ENCODE results near the gene KPNA4. TPM values are rescaled to one million over a fixed set of nuclear protein-coding genes. Genes with fewer than 3 reads are reported as not detected.
"Not testable (repeated sequence)": the region's sequence is repeated elsewhere in the genome, so short reads cannot be mapped to it uniquely, and the experiment has no call there.

KPNA4 gene
- total RNA-seq, result 10 to 100 TPM; 39.8 to 45.0 TPM
- 10 to 100 TPM; 57.7 to 82.5 TPM for polyA plus RNA-seq (ENCODE audit: insufficient read length in 2 of 2)
- long read RNA-seq, donor 1, full-length matches to known transcripts, result 12 of 72 reads
- long read RNA-seq, donor 1, partial matches to known transcripts, result 60 of 72 reads
- long read RNA-seq, donor 1, other reads (novel, unspliced or antisense), result 0 of 72 reads
- long read RNA-seq, donor 2, full-length matches to known transcripts, result 4 of 9 reads
- long read RNA-seq, donor 2, partial matches to known transcripts, result 5 of 9 reads
- long read RNA-seq, donor 2, other reads (novel, unspliced or antisense), result 0 of 9 reads
- long read RNA-seq, donor 3, full-length matches to known transcripts, result 2 of 8 reads
- long read RNA-seq, donor 3, partial matches to known transcripts, result 6 of 8 reads
- long read RNA-seq, donor 3, other reads (novel, unspliced or antisense), result 0 of 8 reads
- long read RNA-seq, donor 4, full-length matches to known transcripts, result 3 of 3 reads
- long read RNA-seq, donor 4, partial matches to known transcripts, result 0 of 3 reads
- long read RNA-seq, donor 4, other reads (novel, unspliced or antisense), result 0 of 3 reads

GRCh38 chr3:160565442-160566403 lies at the start of gene KPNA4:
KPNA4 (minus strand) TSS chr3:160565571; CDS start chr3:160565282, 289 bp downstream.
- Histone ChIP-seq H3K4me3 (ENCODE audit: low read depth, low read length) (peak within 1 kb of the TSS; percentile 97), H3K27me3 (ENCODE audit: control insufficient read depth, insufficient read depth, low read length) (no peaks in the 10 kb centered on the region), H3K9me3 (ENCODE audit: control insufficient read depth, insufficient read depth, low read length) (no peaks in the 10 kb centered on the region), H3K36me3 (ENCODE audit: control insufficient read depth, insufficient read depth, low read length) (peaks cover 10% of the 10 kb centered on the region), H3K27ac (ENCODE audit: low read depth, low read length) (peak within 1 kb of the TSS; percentile 98), H3K4me1 (ENCODE audit: control insufficient read depth, insufficient read depth, low read length) (no peaks in the 10 kb centered on the region)
- DNase-seq (ENCODE audit: low read depth in 4 of 6, low spot score in 6 of 6), result peak; percentile 90 to 99 (median 96)
- WGBS (ENCODE audit: insufficient coverage), result 0% methylated on average over 66 of the region's 71 CpGs

GRCh38 chr3:160613661-160614060 lies 48.3 kb upstream of the KPNA4 start:
- H3K36me3 ChIP-seq (ENCODE audit: control insufficient read depth, insufficient read depth, low read length), result no peaks in the 10 kb centered on the region
- no peak overlapping the region for H3K27ac ChIP-seq (ENCODE audit: low read depth, low read length)
- H3K27me3 ChIP-seq (ENCODE audit: control insufficient read depth, insufficient read depth, low read length), result no peaks in the 10 kb centered on the region
- 95% methylated on average over 1 of the region's 1 CpG for WGBS (ENCODE audit: insufficient coverage)
- H3K4me3 ChIP-seq (ENCODE audit: low read depth, low read length), result no peak overlapping the region
- H3K4me1 ChIP-seq (ENCODE audit: control insufficient read depth, insufficient read depth, low read length), result no peaks in the 10 kb centered on the region
- no peak for DNase-seq (ENCODE audit: low read depth in 4 of 6, low spot score in 6 of 6)
- H3K9me3 ChIP-seq (ENCODE audit: control insufficient read depth, insufficient read depth, low read length), result no peaks in the 10 kb centered on the region

- H3K4me1 ChIP-seq (ENCODE audit: control insufficient read depth, insufficient read depth, low read length), result no peaks in the 10 kb centered on the region
- H3K27me3 ChIP-seq (ENCODE audit: control insufficient read depth, insufficient read depth, low read length), result no peaks in the 10 kb centered on the region
- H3K27ac ChIP-seq (ENCODE audit: low read depth, low read length), result no peak overlapping the region
- no peak overlapping the region for H3K4me3 ChIP-seq (ENCODE audit: low read depth, low read length)
- peak in 1 of 6 donors; percentile 27 for DNase-seq (ENCODE audit: low read depth in 4 of 6, low spot score in 6 of 6)
- H3K9me3 ChIP-seq (ENCODE audit: control insufficient read depth, insufficient read depth, low read length), result no peaks in the 10 kb centered on the region
- 56% methylated on average over 2 of the region's 3 CpGs for WGBS (ENCODE audit: insufficient coverage)
- H3K36me3 ChIP-seq (ENCODE audit: control insufficient read depth, insufficient read depth, low read length), result no peaks in the 10 kb centered on the region
These were observed 47.2 kb upstream of the KPNA4 start for GRCh38 chr3:160612386-160613075.

GRCh38 chr3:160611141-160611540 lies 45.8 kb upstream of the KPNA4 start:
- no peaks in the 10 kb centered on the region for H3K27me3 ChIP-seq (ENCODE audit: control insufficient read depth, insufficient read depth, low read length)
- WGBS (ENCODE audit: insufficient coverage), result 100% methylated on average over 2 of the region's 3 CpGs
- H3K4me3 ChIP-seq (ENCODE audit: low read depth, low read length), result no peak overlapping the region
- H3K36me3 ChIP-seq (ENCODE audit: control insufficient read depth, insufficient read depth, low read length), result no peaks in the 10 kb centered on the region
- no peaks in the 10 kb centered on the region for H3K9me3 ChIP-seq (ENCODE audit: control insufficient read depth, insufficient read depth, low read length)
- H3K27ac ChIP-seq (ENCODE audit: low read depth, low read length), result no peak overlapping the region
- H3K4me1 ChIP-seq (ENCODE audit: control insufficient read depth, insufficient read depth, low read length), result no peaks in the 10 kb centered on the region
- DNase-seq (ENCODE audit: low read depth in 4 of 6, low spot score in 6 of 6), result no peak

- Histone ChIP-seq H3K4me3 (ENCODE audit: low read depth, low read length) (no peak overlapping the region), H3K27ac (ENCODE audit: low read depth, low read length) (no peak overlapping the region), H3K4me1 (ENCODE audit: control insufficient read depth, insufficient read depth, low read length) (no peaks in the 10 kb centered on the region), H3K9me3 (ENCODE audit: control insufficient read depth, insufficient read depth, low read length) (no peaks in the 10 kb centered on the region), H3K27me3 (ENCODE audit: control insufficient read depth, insufficient read depth, low read length) (no peaks in the 10 kb centered on the region), H3K36me3 (ENCODE audit: control insufficient read depth, insufficient read depth, low read length) (no peaks in the 10 kb centered on the region)
- no peak for DNase-seq (ENCODE audit: low read depth in 4 of 6, low spot score in 6 of 6)
- no CpG with 5 or more reads among the region's 2 CpGs for WGBS (ENCODE audit: insufficient coverage)
These were observed 43.5 kb upstream of the KPNA4 start for GRCh38 chr3:160608870-160609269.

GRCh38 chr3:160607826-160608225 lies 42.5 kb upstream of the KPNA4 start:
- Histone ChIP-seq H3K27me3 (ENCODE audit: control insufficient read depth, insufficient read depth, low read length) (no peaks in the 10 kb centered on the region), H3K4me1 (ENCODE audit: control insufficient read depth, insufficient read depth, low read length) (no peaks in the 10 kb centered on the region), H3K9me3 (ENCODE audit: control insufficient read depth, insufficient read depth, low read length) (no peaks in the 10 kb centered on the region), H3K27ac (ENCODE audit: low read depth, low read length) (no peak overlapping the region), H3K4me3 (ENCODE audit: low read depth, low read length) (no peak overlapping the region), H3K36me3 (ENCODE audit: control insufficient read depth, insufficient read depth, low read length) (no peaks in the 10 kb centered on the region)
- DNase-seq (ENCODE audit: low read depth in 4 of 6, low spot score in 6 of 6), result no peak
- 100% methylated on average over 1 of the region's 3 CpGs for WGBS (ENCODE audit: insufficient coverage)

- Histone ChIP-seq H3K9me3 (ENCODE audit: control insufficient read depth, insufficient read depth, low read length) (no peaks in the 10 kb centered on the region), H3K4me3 (ENCODE audit: low read depth, low read length) (no peak overlapping the region), H3K27me3 (ENCODE audit: control insufficient read depth, insufficient read depth, low read length) (no peaks in the 10 kb centered on the region), H3K36me3 (ENCODE audit: control insufficient read depth, insufficient read depth, low read length) (no peaks in the 10 kb centered on the region), H3K4me1 (ENCODE audit: control insufficient read depth, insufficient read depth, low read length) (no peaks in the 10 kb centered on the region), H3K27ac (ENCODE audit: low read depth, low read length) (no peak overlapping the region)
- no peak for DNase-seq (ENCODE audit: low read depth in 4 of 6, low spot score in 6 of 6)
These were observed 39.9 kb upstream of the KPNA4 start for GRCh38 chr3:160605315-160605714.

GRCh38 chr3:160603845-160604244 lies 38.5 kb upstream of the KPNA4 start:
- H3K4me1 ChIP-seq (ENCODE audit: control insufficient read depth, insufficient read depth, low read length); H3K36me3 ChIP-seq (ENCODE audit: control insufficient read depth, insufficient read depth, low read length); H3K9me3 ChIP-seq (ENCODE audit: control insufficient read depth, insufficient read depth, low read length); H3K27me3 ChIP-seq (ENCODE audit: control insufficient read depth, insufficient read depth, low read length); DNase-seq (ENCODE audit: low read depth in 4 of 6, low spot score in 6 of 6); H3K27ac ChIP-seq (ENCODE audit: low read depth, low read length); H3K4me3 ChIP-seq (ENCODE audit: low read depth, low read length): not testable (repeated sequence)
- WGBS (ENCODE audit: insufficient coverage), result no CpG with 5 or more reads among the region's 3 CpGs

- Histone ChIP-seq H3K4me3 (ENCODE audit: low read depth, low read length) (no peak overlapping the region), H3K27me3 (ENCODE audit: control insufficient read depth, insufficient read depth, low read length) (no peaks in the 10 kb centered on the region), H3K9me3 (ENCODE audit: control insufficient read depth, insufficient read depth, low read length) (no peaks in the 10 kb centered on the region), H3K36me3 (ENCODE audit: control insufficient read depth, insufficient read depth, low read length) (no peaks in the 10 kb centered on the region), H3K4me1 (ENCODE audit: control insufficient read depth, insufficient read depth, low read length) (no peaks in the 10 kb centered on the region), H3K27ac (ENCODE audit: low read depth, low read length) (no peak overlapping the region)
- DNase-seq (ENCODE audit: low read depth in 4 of 6, low spot score in 6 of 6), result no peak
These were observed 36.9 kb upstream of the KPNA4 start for GRCh38 chr3:160602259-160602658.
